ENCODE measurements around the gene EPHA4.

Gene EPHA4

GRCh38 chr2:221572219-221572820 lies at the start of gene EPHA4:
EPHA4 (minus strand) TSS chr2:221572304; CDS start chr2:221572248, 56 bp downstream.
- in situ Hi-C loops (cut with HindIII; ENCODE audit: low pct_ligation_motif_present, low pct_unique_long_range_greater_than_20kb, low sequenced_read_pairs) = no loop called here
- DNase-seq = peak; percentile 94

DNA sequence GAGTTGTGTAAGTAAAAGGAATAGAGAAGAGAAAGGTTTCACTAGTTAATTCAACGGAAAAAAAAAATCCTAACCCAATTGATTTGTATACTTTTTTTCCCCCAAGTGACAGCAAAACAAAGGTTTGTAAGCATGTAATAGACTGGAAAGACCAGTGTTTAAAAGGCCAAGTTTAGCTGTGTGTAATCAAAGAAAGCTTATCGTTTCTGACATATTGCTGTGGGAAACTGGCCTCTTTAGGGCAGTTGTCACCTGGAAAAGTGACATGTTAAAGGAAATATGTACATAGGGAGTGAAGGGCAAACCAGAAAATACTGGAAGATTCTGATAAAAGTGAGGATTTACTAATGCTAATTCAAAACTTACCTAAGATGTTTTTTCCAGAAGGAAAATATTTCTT lies 45.9 kb upstream of the EPHA4 start:
- in situ Hi-C loops (cut with HindIII; ENCODE audit: low pct_ligation_motif_present, low pct_unique_long_range_greater_than_20kb, low sequenced_read_pairs) = no loop called here
- DNase-seq = no peak

GRCh38 chr2:221616561-221616960 lies 44.5 kb upstream of the EPHA4 start:
- no peak for DNase-seq
- in situ Hi-C loops (cut with HindIII; ENCODE audit: low pct_ligation_motif_present, low pct_unique_long_range_greater_than_20kb, low sequenced_read_pairs) = no loop called here

- DNase-seq = no peak
- in situ Hi-C loops (cut with HindIII; ENCODE audit: low pct_ligation_motif_present, low pct_unique_long_range_greater_than_20kb, low sequenced_read_pairs) = no loop called here
These were observed 42.2 kb upstream of the EPHA4 start for GRCh38 chr2:221614274-221614673.

GRCh38 chr2:221612800-221613199 lies 40.7 kb upstream of the EPHA4 start:
- in situ Hi-C loops (cut with HindIII; ENCODE audit: low pct_ligation_motif_present, low pct_unique_long_range_greater_than_20kb, low sequenced_read_pairs) = no loop called here
- no peak for DNase-seq

- in situ Hi-C loops (cut with HindIII; ENCODE audit: low pct_ligation_motif_present, low pct_unique_long_range_greater_than_20kb, low sequenced_read_pairs) = no loop called here
- DNase-seq = no peak
These were observed 40.1 kb upstream of the EPHA4 start for GRCh38 chr2:221612161-221612560.

GRCh38 chr2:221610675-221611074 lies 38.6 kb upstream of the EPHA4 start:
- no peak for DNase-seq
- in situ Hi-C loops (cut with HindIII; ENCODE audit: low pct_ligation_motif_present, low pct_unique_long_range_greater_than_20kb, low sequenced_read_pairs) = no loop called here

DNA sequence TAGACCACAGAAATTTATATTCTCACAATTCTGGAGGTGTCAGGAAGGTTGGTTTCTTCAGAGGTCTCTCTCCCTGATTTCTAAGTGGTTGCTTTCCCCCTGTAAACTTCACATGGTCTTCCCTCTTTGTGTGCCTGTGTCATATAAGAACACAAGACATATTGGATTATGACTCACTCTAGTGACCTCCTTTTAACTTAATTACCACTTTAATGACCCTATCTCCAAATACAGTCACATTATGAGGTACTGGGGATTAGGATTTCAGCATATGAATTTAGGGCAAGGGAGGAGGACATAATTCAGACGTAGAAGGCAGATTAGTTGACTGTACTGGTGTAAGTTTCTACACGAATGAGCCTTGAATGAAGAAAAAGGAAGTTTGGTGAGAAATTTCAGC lies 38.2 kb upstream of the EPHA4 start:
- in situ Hi-C loops (cut with HindIII; ENCODE audit: low pct_ligation_motif_present, low pct_unique_long_range_greater_than_20kb, low sequenced_read_pairs) = no loop called here
- DNase-seq = no peak

DNA sequence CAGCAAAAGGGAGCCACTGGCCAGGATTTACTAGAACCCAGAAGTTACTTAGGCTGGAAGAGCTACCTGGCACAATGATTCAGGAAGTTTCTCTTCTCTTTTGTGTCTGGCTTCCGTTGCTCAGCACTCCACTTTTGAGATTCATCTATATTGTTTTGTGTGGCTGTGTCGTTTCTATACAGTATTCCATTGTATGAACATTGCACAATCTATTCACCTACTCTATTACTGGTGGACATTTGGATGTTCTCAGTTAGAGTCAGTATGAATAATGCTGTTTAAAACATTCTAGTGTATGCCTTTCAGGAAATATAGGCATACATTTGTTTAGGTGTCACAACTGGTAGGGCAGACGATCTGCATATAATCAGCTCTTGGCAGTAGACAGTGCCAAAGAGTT lies 36.3 kb upstream of the EPHA4 start:
- in situ Hi-C loops (cut with HindIII; ENCODE audit: low pct_ligation_motif_present, low pct_unique_long_range_greater_than_20kb, low sequenced_read_pairs) = no loop called here
- no peak for DNase-seq

DNA sequence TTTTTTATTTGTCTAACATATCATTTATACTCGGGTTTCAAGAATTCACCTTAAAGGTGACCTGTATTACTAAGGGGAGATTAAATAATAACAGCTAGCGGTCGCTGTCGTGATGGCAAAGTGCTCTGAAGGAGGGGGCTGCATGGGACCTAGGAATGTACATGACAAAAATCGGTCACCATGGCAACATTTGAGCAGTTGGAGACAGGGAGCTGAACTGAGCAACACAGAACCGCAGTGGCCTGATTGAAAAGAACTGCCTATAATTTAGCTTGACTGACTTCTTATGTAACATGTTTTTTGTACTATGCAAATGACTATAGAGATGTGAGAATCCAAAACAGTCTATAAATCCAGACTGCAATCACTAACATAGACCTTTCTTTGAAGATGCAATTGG lies 34.3 kb upstream of the EPHA4 start:
- DNase-seq = no peak
- in situ Hi-C loops (cut with HindIII; ENCODE audit: low pct_ligation_motif_present, low pct_unique_long_range_greater_than_20kb, low sequenced_read_pairs) = no loop called here

- in situ Hi-C loops (cut with HindIII; ENCODE audit: low pct_ligation_motif_present, low pct_unique_long_range_greater_than_20kb, low sequenced_read_pairs) = no loop called here
- DNase-seq = no peak
These were observed 33.7 kb upstream of the EPHA4 start for GRCh38 chr2:221605751-221606240.

DNA sequence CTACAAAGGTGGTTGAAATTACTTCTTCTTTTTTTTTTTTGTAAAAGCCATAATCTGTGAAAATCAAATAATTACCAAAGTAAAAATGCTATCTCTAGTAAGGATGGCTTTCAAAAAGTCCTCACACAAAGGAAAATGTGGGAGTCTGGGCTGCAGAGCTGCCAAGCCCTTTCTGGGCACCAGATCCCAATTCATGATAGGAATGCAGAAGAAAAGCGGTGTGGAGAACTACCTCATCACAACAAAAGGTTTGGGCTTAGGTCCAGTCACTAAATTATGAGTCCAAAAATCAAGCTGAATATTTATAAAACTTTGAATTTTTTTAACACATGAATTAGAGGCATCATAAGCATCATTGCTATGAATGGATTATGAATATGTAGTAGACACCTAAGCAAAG lies 30.8 kb upstream of the EPHA4 start:
- no peak for DNase-seq
- in situ Hi-C loops (cut with HindIII; ENCODE audit: low pct_ligation_motif_present, low pct_unique_long_range_greater_than_20kb, low sequenced_read_pairs) = no loop called here

DNA sequence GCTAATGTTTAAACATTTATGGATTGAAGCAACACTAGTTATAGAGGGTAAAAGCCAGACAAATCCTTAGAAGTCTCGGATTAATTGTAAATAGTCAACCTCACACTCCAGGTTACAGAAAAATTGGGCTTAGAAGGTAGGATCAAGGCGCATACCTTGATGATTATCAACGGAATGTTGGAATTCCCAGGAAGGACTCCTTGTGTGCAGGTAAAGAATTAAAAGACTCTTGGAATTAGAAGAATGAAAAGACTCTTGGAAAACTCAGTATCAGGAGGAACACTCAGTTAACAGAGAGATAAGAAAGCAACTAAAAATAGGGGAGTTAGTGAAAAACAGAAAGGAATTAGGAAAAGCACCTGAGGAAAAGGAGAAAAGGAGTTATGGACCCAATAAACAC lies 29.3 kb upstream of the EPHA4 start:
- no peak for DNase-seq
- in situ Hi-C loops (cut with HindIII; ENCODE audit: low pct_ligation_motif_present, low pct_unique_long_range_greater_than_20kb, low sequenced_read_pairs) = no loop called here

GRCh38 chr2:221600388-221600787 lies 28.3 kb upstream of the EPHA4 start:
- in situ Hi-C loops (cut with HindIII; ENCODE audit: low pct_ligation_motif_present, low pct_unique_long_range_greater_than_20kb, low sequenced_read_pairs) = no loop called here
- no peak for DNase-seq

DNA sequence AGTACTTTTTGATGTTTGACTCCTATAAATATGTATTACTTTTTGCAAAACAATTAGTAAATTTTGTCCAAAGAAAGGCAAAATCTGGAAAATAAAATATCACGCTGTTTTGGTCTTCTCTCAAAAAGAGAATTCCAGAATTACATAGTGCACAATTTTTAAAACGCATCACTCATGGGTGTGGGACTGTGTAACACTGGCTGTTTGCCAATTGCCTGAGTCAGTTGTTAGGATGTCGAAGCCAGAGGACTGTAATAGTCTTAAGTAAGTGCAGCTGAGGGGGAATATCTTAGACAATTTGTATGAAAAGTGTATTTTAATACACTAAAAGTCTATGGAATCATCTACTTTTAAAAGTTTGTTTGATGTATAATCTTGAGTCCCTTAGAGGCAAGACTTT lies 24.1 kb upstream of the EPHA4 start:
- in situ Hi-C loops (cut with HindIII; ENCODE audit: low pct_ligation_motif_present, low pct_unique_long_range_greater_than_20kb, low sequenced_read_pairs) = no loop called here

DNA sequence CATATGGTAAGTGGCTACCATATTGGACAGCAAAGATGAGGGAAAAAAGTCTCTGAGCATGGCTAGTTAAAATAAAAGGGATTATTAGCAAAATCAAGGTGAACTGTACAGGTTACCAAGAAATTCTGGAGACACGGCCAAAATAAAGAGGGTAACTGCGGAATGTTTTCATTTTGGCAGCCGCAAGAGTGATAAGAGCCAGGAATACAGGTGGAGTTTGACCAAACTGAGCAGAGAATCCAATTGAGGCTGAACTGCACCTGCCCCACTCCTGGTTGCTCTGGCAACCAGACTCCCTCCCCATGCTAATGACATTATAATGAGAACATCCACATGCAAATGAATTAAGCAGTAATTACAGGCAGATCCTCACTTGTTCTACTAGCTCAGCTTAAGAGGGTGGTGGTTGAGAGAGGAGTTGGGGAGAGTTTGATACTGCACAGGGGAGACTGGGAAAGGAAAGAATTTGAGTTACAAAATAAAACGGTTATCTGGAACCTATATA lies 18.8 kb upstream of the EPHA4 start:
- DNase-seq = no peak
- in situ Hi-C loops (cut with HindIII; ENCODE audit: low pct_ligation_motif_present, low pct_unique_long_range_greater_than_20kb, low sequenced_read_pairs) = no loop called here

More for the DNA sequence above, 24.1 kb upstream of the EPHA4 start:
- DNase-seq = peak; percentile 34

DNA sequence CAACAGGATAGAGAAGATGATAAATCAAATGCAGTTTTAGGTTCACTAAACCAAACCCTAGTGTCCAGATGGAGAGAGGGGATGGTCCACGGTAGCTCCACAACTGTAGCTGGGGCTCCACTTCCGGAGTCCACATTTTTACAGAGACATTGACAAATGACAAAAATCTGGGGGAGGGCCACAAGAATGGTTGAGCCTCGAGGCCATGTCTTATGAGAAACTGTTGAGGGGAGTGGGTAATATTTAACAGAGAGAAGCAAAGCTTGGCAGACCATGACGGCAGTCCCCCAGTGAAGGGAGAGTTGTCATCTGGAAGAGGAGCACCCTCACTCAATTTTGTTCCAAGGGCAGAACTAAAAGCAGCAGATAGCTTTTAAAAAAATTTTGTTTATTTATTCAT lies 17.6 kb upstream of the EPHA4 start:
- in situ Hi-C loops (cut with HindIII; ENCODE audit: low pct_ligation_motif_present, low pct_unique_long_range_greater_than_20kb, low sequenced_read_pairs) = no loop called here
- DNase-seq = peak; percentile 50

- in situ Hi-C loops (cut with HindIII; ENCODE audit: low pct_ligation_motif_present, low pct_unique_long_range_greater_than_20kb, low sequenced_read_pairs) = no loop called here
- peak; percentile 89 for DNase-seq
These were observed 16.3 kb upstream of the EPHA4 start for GRCh38 chr2:221588306-221588985.

GRCh38 chr2:221581986-221582385 lies 9.9 kb upstream of the EPHA4 start:
- no peak for DNase-seq
- in situ Hi-C loops (cut with HindIII; ENCODE audit: low pct_ligation_motif_present, low pct_unique_long_range_greater_than_20kb, low sequenced_read_pairs) = no loop called here

DNA sequence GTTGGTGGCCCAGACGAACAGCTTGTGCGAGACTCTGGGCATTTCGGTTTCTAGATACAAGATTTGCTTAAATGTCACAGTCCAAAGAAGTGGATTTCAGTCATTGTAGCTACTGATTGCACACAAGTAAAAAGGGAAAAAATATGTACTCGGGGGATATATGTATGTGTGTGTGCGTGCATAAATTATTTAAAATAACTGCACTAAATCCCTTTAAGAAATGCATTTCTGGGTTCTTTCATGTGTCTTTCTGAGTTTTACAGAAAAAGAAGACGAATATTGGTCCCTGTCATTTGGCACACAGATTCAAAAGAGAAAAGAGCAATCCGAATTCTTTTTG lies 2.1 kb upstream of the EPHA4 start:
- in situ Hi-C loops (cut with HindIII; ENCODE audit: low pct_ligation_motif_present, low pct_unique_long_range_greater_than_20kb, low sequenced_read_pairs) = no loop called here
- no peak for DNase-seq
